K562 (cell line): Measurements from ENCODE around the gene PLA2G2C. TPM values are rescaled to one million over a fixed set of nuclear protein-coding genes. Genes with fewer than 3 reads are reported as not detected.
A peak's percentile ranks its signal among the peaks of the same experiment; 100 is the strongest.

Experiments
- ATAC-seq: fragments of 200-7000 bp; cut with Tn5 transposase; 3 replicates; pipeline ENCODE4 v1.9.1; 2020; ENCODE audit warnings: moderate library complexity
- BruUV-seq: library from RNA; stranded (reverse); fragments of 400-500 nt; replicated peaks from 2 replicates; lab custom pipeline; 2021; lab: Mats Ljungman, UMichigan
- CTCF ChIA-PET: fragments of 300-600 bp; formaldehyde crosslinking; extraction: SDS; loops from one replicate; lab custom pipeline; 2021; ENCODE audit warnings: low intra/inter-chr PET ratio; lab: Yijun Ruan, JAX
- POLR2A ChIA-PET: fragments of 300-600, 350-650 bp; sonication (Branson Sonifier 250); formaldehyde crosslinking; extraction: SDS; loops from one replicate; lab custom pipeline; 2021; ENCODE audit warnings: antibody characterized with exemption, inconsistent platforms; lab: Yijun Ruan, JAX
- DNase-seq, 4 experiments: peaks; one replicate each; pipeline versions ENCODE4 v3.0.0 to v3.0.0-alpha.2; 2011 to 2018; ENCODE audit warnings: low spot score in 3 of 4, mixed read lengths in 3 of 4; ENCODE audit errors: extremely low read depth in 1 of 4
- FAIRE-seq: peaks from 2 replicates; lab custom pipeline; 2011; peaks lifted over from hg19 to GRCh38; lab: Jason Lieb, UNC
- H2AFZ ChIP-seq: 2 replicates; pipeline ENCODE4 v1.6.0; 2011; ENCODE audit warnings: low read depth, low read length, control low read depth, inconsistent platforms
- H3K27ac ChIP-seq: fragments of 200-600 bp; 3 replicates; pipeline ENCODE4 v1.8.0; 2011; ENCODE audit warnings: low read depth, mild to moderate bottlenecking, control low read depth, inconsistent platforms, low read length, moderate library complexity, mixed read lengths; ENCODE audit errors: extremely low read depth
- H3K27me3 ChIP-seq, 2 experiments: fragments of 300-600 bp in 1 of 2; 2 replicates in 1 of 2; 3 replicates in 1 of 2; pipeline versions ENCODE4 v1.6.0 to v1.8.0; 2011; ENCODE audit warnings: inconsistent platforms in 2 of 2, low read length in 2 of 2, mild to moderate bottlenecking in 1 of 2, mixed read lengths in 1 of 2, moderate library complexity in 1 of 2; ENCODE audit not compliant: control insufficient read depth in 2 of 2, insufficient read depth in 2 of 2
- H3K36me3 ChIP-seq: fragments of 300-600 bp; 3 replicates; pipeline ENCODE4 v1.8.0; 2011; ENCODE audit warnings: mild to moderate bottlenecking, low read length, inconsistent platforms; ENCODE audit not compliant: control insufficient read depth, insufficient read depth
- H3K4me1 ChIP-seq, 2 experiments: fragments of 200-600 bp in 1 of 2; replicated peaks in 1 of 2; 2 replicates in 1 of 2; 3 replicates in 1 of 2; pipeline versions ENCODE4 v1.5.1 to v1.8.0; 2011; ENCODE audit warnings: inconsistent platforms in 2 of 2, low read length in 2 of 2, mild to moderate bottlenecking in 1 of 2, mixed read lengths in 1 of 2, moderate library complexity in 1 of 2; ENCODE audit not compliant: control insufficient read depth in 2 of 2, insufficient read depth in 2 of 2
- H3K4me2 ChIP-seq: 2 replicates; pipeline ENCODE4 v1.6.1; 2011; ENCODE audit warnings: low read length, control low read depth, inconsistent platforms, mixed read lengths; ENCODE audit not compliant: insufficient read depth
- H3K4me3 ChIP-seq: fragments of 200-600 bp; sonication (generic), shearing (Covaris generic); 2 replicates; pipeline ENCODE4 v1.5.1; 2016; ENCODE audit warnings: control low read depth, inconsistent platforms
- H3K79me2 ChIP-seq: fragments of 200-600 bp; 3 replicates; pipeline ENCODE4 v1.8.0; 2011; ENCODE audit warnings: low read length, inconsistent platforms; ENCODE audit not compliant: control insufficient read depth, insufficient read depth
- H3K9ac ChIP-seq, 2 experiments: 2 replicates each; pipeline versions ENCODE4 v1.6.0 to v1.6.1; 2011; ENCODE audit warnings: low read depth in 2 of 2, low read length in 2 of 2, control low read depth in 1 of 2, inconsistent platforms in 1 of 2, mild to moderate bottlenecking in 1 of 2, mixed read lengths in 1 of 2; ENCODE audit not compliant: insufficient read depth in 1 of 2
- H3K9me1 ChIP-seq: one replicate; pipeline ENCODE4 v1.6.0; 2011; ENCODE audit warnings: inconsistent platforms, mild to moderate bottlenecking, low read length, moderate library complexity; ENCODE audit not compliant: control insufficient read depth, insufficient read depth
- H3K9me3 ChIP-seq: replicated peaks from 2 replicates; pipeline ENCODE4 v1.5.1; 2011; ENCODE audit warnings: low read depth, low read length, inconsistent platforms; ENCODE audit not compliant: control insufficient read depth, insufficient read depth
- H4K20me1 ChIP-seq: replicated peaks from 2 replicates; pipeline ENCODE4 v1.6.1; 2011; ENCODE audit warnings: low read length, inconsistent platforms, mixed read lengths; ENCODE audit not compliant: control insufficient read depth, insufficient read depth
- BCOR ChIP-seq: fragments of 450-650 bp; IDR thresholded peaks from 2 replicates; pipeline ENCODE4 v1.6.1; 2016
- CREM ChIP-seq: IDR thresholded peaks from 2 replicates; pipeline ENCODE4 v1.6.1; 2014; ENCODE audit warnings: antibody characterized with exemption, low read depth
- ETV1 ChIP-seq: fragments of 450-650 bp; conservative IDR thresholded peaks from 2 replicates; pipeline ENCODE4 v1.6.1; 2016; ENCODE audit warnings: missing genetic modification characterization, control low read depth, low read depth, missing compliant biosample characterization
- ETV5 ChIP-seq: sonication (generic); formaldehyde crosslinking; IDR thresholded peaks from 2 replicates; pipeline ENCODE4 v1.4.0; 2020; ENCODE audit warnings: low read depth, mild to moderate bottlenecking, missing genetic modification reagents
- GATAD2A ChIP-seq: fragments of 450-650 bp; IDR thresholded peaks from 2 replicates; pipeline ENCODE4 v1.6.1; 2017
- HMGN3 ChIP-seq: IDR thresholded peaks from 2 replicates; pipeline ENCODE4 v1.6.1; 2011; ENCODE audit warnings: borderline replicate concordance, low read depth, mild to moderate bottlenecking, mixed read lengths, low read length; ENCODE audit not compliant: insufficient read length; ENCODE audit errors: extremely low read depth
- ILK ChIP-seq: fragments of 450-650 bp; IDR thresholded peaks from 2 replicates; pipeline ENCODE4 v1.6.1; 2016; ENCODE audit warnings: missing genetic modification characterization, low read depth, mild to moderate bottlenecking, missing compliant biosample characterization, moderate library complexity, borderline replicate concordance
- NBN ChIP-seq: fragments of 450-650 bp; IDR thresholded peaks from 2 replicates; pipeline ENCODE4 v1.6.1; 2016; ENCODE audit warnings: low read depth, mild to moderate bottlenecking
- NFIC ChIP-seq: fragments of 450-650 bp; IDR thresholded peaks from 2 replicates; pipeline ENCODE4 v1.6.1; 2017; ENCODE audit warnings: mild to moderate bottlenecking, inconsistent platforms
- POLR2A ChIP-seq: fragments of 450-650 bp; conservative IDR thresholded peaks from 2 replicates; pipeline ENCODE4 v1.6.1; 2016
- SMAD3 ChIP-seq: fragments of 450-650 bp; formaldehyde crosslinking; conservative IDR thresholded peaks from 2 replicates; pipeline ENCODE4 v1.4.0; 2020; ENCODE audit warnings: mild to moderate bottlenecking
- SMARCA5 ChIP-seq: fragments of 450-650 bp; IDR thresholded peaks from 2 replicates; pipeline ENCODE4 v1.6.1; 2016
- SP2 ChIP-seq: IDR thresholded peaks from 2 replicates; pipeline ENCODE4 v1.6.1; 2011; ENCODE audit warnings: mild to moderate bottlenecking, low read depth, low read length, moderate library complexity; ENCODE audit not compliant: poor library complexity, severe bottlenecking; ENCODE audit errors: extremely low read depth
- TFAP4 ChIP-seq: sonication (generic); formaldehyde crosslinking; IDR thresholded peaks from 2 replicates; pipeline ENCODE4 v1.8.0; 2022; ENCODE audit warnings: missing genetic modification reagents, mild to moderate bottlenecking, moderate library complexity, borderline replicate concordance
- THRB ChIP-seq: fragments of 450-650 bp; formaldehyde crosslinking; conservative IDR thresholded peaks from 2 replicates; pipeline ENCODE4 v1.4.0; 2022; ENCODE audit warnings: mild to moderate bottlenecking, missing genetic modification characterization
- ZNF239 ChIP-seq: fragments of 250-450 bp; sonication (Bioruptor Pico); IDR thresholded peaks from 2 replicates; pipeline ENCODE4 v1.4.0; 2020; ENCODE audit warnings: mild to moderate bottlenecking
- ZNF583 ChIP-seq: fragments of 250-450 bp; sonication (Bioruptor Pico); IDR thresholded peaks from 2 replicates; pipeline ENCODE4 v1.4.0; 2020
- WGBS: fragments of 100-300 bp; shearing (Covaris generic); methylation state at CpG from one replicate; pipeline ENCODE4 v1.1.6; 2016; ENCODE audit warnings: low coverage, mixed read lengths; ENCODE audit not compliant: insufficient coverage; ENCODE audit errors: missing lambda C conversion rate; 5-methylcytosine and 5-hydroxymethylcytosine counted together
- in situ Hi-C: fragments of 300-500 bp; cut with MboI; formaldehyde crosslinking; loops from 4 replicates; pipeline ENCODE4 v1.15.0; 2018; ENCODE audit warnings: inconsistent platforms, mixed read lengths
- intact Hi-C: fragments of 100-400 bp; cut with micrococcal nuclease; formaldehyde crosslinking; loops from 2 replicates; pipeline ENCODE4 v1.14.2; 2022
- polyA plus RNA-seq, 8 experiments: library from polyadenylated mRNA; depleted of rRNA in 4 of 8; stranded (reverse) in 5 of 8; unstranded in 3 of 8; fragments of >200 nt; fragmentation: Nextera tagmentation in 2 of 8; fragmentation: Illumina TruSeq in 1 of 8; extraction: Ambion mirVana in 2 of 8; extraction: Trizol in 1 of 8; gene quantifications; 2 replicates each; pipeline versions ENCODE4 v1.2.1 to v1.2.3, GENCODE V29; 2011 to 2014; ENCODE audit warnings: inconsistent platforms in 1 of 8, missing spikeins in 1 of 8
- total RNA-seq, 7 experiments: library from RNA; depleted of rRNA in 6 of 7; stranded (reverse); fragments of >200 nt in 6 of 7; fragmentation: Illumina TruSeq in 2 of 7; extraction: Trizol in 2 of 7; gene quantifications; 2 replicates each; pipeline versions ENCODE4 v1.2.1 to v1.2.3, GENCODE V29; 2011 to 2021; ENCODE audit warnings: low replicate concordance in 1 of 7

Gene PLA2G2C
- total and polyA plus RNA-seq, 9 of the 15 experiments (the other 6 are each of a cell fraction or from before 2014, with no cell fraction given) = 0.14 to 0.49 (median 0.21) TPM

- FAIRE-seq = peak; percentile 87
- no peaks in the 10 kb centered on the region for H4K20me1 ChIP-seq
- CTCF ChIA-PET = no interaction called here
- no peaks in the 10 kb centered on the region for H3K9me3 ChIP-seq
- peaks cover 5% of the 10 kb centered on the region; the same call in 1 of the 3 replicates for H3K36me3 ChIP-seq
- H3K4me3 ChIP-seq = peak overlapping the region; percentile 74
- POLR2A ChIA-PET = interaction anchor here (0.6 to 0.7 kb wide), 2 partner anchors 192 to 307 kb away, joined by 3 to 4 read pairs; no protein-coding TSS in a partner anchor
- DNase-seq = peak; percentile 74 to 93 (median 78)
- H3K4me2 ChIP-seq = peak overlapping the region; percentile 87
- peak; percentile 58 for ATAC-seq
- no peaks in the 10 kb centered on the region for H3K27me3 ChIP-seq
- intact Hi-C loops = loop anchor here (2.0 kb wide), 1 partner anchor 20 kb away; no protein-coding TSS in a partner anchor
- H3K79me2 ChIP-seq = peaks cover 39% of the 10 kb centered on the region
- peak overlapping the region; percentile 89 to 91 for H3K9ac ChIP-seq
- in situ Hi-C loops = no loop called here
- no peaks in the 10 kb centered on the region for H3K9me1 ChIP-seq
- H3K4me1 ChIP-seq = peaks cover 60 to 64% of the 10 kb centered on the region in 2 experiments
- BruUV-seq = no TSS peak
- peak overlapping the region; percentile 95 for H3K27ac ChIP-seq
- peak overlapping the region; percentile 95 for H2AFZ ChIP-seq
- 9% methylated on average over 17 of the region's 17 CpGs for WGBS
- TF ChIP-seq TFAP4 (peak; percentile 24; the same call in 1 of the 2 replicates), THRB (peak; percentile 96), CREM (peak; percentile 75), BCOR (peak; percentile 53), POLR2A (peak; percentile 75), NBN (peak; percentile 90; the same call in 1 of the 2 replicates), SMARCA5 (peak; percentile 95), ZNF583 (CRISPR knock-in tag) (0 out of 2 replicates have a peak, but pooled peaks have one; percentile 16), SP2 (no peak), SMAD3 (CRISPR knock-in tag) (peak; percentile 68), HMGN3 (peak; percentile 71), ILK (tag) (no peak), ZNF239 (peak; percentile 5; the same call in 1 of the 2 replicates), GATAD2A (peak; percentile 90), NFIC (peak; percentile 58; the same call in 1 of the 2 replicates), ETV5 (peak; percentile 98), ETV1 (tag) (peak; percentile 99)
These were observed 1.1 kb downstream of the PLA2G2C start for GRCh38 chr1:20184997-20185833.
